Nucleus accumbens (tissue), 56 donors: ENCODE measurements around the gene OSBPL10.

Source experiments
- DNase-seq, 56 donors: peaks; one replicate each; lab custom pipeline; 2025; lab: John Stamatoyannopoulos, UW

OSBPL10 gene

DNA sequence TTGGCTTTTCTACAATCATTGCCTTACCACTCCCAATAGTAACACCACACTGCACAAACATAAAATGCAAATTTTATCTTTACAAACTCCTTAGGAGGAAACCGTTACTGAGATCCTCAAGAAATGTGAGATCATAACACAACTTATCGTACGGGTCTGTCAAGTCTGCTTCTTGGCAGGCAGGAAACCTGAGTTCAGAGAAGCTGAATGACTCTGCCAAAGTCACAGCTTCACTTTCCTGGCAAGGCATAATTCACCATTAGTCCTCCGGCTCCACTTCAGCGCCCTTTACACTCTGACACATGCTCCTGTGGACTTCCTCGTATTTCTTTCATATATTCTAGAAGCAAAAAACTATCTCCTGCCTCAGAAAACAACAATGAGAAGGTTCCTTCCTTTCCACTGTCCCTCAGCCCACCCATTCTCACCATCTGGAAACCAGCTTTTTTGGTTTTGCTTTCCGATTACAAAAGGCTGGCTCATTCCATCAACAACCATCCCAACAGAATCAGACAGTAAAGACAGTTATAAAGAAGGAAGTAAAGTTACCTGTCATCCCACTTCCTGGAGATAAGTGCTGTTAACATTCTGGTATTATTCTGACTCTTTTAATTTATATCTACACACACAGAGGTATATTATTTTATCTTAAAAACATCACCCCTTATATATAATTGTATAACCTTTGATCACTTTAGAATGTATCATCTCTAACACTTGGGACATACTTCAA is 225.0 kb downstream of the OSBPL10 start:
- DNase-seq, result no peak

DNA sequence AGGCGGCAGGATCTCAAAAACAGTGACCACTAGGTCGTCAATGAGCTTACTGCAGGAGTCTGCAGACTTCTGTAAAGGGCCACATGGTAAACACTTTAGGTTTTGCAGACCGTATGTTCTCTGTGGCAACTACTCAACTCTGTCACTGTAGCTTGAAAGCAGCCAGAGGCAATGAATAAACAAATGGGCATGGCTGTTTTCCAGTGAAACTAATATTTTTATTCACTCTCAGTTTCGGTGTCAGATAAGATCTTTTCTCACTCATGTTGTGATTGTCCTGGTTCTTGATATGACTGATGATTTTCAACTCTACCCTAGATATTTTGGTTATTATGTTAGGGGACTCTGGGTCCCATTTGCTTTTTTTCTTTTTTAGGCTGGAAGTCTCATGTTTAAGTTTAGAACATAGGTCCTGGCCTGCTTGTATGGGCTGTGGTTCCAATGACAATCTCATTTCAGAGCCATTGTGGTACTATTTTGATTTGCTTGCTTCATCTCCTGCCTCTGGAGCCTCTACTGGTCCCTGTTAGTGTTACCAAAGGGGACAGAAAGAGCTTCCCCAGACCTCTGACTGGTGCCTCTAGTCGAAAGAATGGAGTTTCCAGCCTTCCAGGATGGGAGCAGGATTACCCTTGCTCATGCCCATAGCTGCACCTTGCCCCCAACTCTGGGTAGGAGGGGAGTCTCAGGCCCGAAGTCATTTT is 226.3 kb downstream of the OSBPL10 start:
- DNase-seq, result no peak

DNA sequence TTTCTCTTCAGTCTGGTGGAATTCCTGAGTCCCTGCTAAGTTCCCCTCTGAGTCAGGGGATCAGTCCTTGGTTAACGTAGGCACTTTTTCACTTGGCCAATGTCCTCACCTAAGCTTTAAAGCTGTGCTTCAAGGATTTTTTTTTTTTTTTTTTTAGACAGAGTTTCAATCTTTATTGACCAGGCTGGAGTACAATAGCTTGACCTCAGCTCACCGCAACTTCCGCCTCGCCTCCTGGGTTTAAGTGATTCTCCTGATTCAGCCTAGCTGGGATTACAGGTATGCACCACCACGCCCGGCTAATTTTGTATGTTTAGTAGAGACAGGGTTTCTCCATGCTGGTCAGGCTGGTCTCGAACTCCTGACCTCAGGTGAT is 228.0 kb downstream of the OSBPL10 start:
- DNase-seq, result no peak

DNA sequence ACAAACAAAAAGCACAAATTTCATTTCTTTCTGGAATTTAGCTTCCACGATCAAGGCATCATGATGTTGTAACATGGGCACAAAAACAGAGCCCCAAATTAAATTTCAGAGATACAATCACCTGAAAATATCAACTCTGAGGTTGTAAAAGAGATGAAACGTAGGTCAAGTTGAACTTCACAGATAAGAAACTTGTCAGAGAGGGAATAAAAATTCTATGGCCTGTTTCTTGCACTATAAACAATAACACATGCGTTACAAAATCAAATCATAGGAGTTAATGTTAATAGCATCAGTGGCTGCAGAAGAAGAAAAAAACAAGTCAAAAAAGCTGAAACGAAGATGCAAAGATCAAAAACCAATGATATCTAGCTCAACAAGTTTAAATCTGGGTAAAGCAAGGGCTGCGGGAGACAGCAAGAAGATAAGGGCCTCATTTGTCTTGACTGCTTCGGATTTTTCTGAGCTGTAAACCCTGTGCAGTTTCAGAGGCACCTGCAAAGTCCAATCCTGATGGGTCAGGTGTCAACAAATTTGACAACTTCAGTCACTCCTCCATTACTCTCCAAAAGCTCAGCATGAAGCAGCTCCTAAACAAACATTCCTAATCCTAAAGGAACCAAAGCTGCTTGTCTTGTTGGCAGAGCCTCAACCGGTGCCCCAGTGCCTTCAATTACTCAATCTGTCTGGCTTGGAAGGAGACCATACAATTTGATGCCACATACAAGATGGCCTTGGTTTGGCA is 228.6 kb downstream of the OSBPL10 start:
- DNase-seq, result no peak

DNA sequence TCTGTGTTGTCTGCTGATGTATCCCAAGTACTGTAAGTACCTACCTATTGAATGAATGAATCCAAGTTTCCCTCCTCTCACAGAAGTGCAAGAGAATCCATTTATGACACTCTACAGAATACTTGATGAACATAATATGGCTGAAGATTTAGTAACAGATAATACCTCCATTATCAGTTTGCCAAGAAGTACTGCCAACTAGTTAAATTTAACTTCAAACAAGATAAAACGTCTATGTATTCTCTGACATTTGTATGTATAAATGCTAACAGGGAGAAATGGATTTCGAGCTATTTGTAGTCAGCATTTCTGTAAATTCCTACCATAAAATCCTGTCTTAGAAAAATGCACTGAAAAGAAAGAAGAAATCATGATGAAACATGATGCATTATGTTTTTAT is 230.7 kb downstream of the OSBPL10 start:
- no peak for DNase-seq

DNA sequence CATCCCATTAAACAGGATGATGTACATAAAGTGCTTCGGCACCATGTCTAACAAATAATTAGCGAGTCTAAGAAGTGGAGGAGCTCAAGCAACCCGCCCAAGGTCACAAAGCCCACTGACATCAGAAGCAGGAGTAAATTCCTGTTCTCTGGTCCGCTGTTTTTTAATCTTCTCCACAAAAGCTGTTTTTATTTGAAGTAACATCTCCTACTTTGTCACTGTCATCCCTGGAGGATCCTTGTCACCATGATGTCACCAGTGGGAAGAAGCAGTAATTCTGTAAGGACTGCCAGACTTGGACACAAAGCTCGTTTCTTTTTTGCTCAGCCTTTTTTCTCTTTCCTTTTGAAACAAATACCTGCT is 232.1 kb downstream of the OSBPL10 start:
- no peak for DNase-seq

DNA sequence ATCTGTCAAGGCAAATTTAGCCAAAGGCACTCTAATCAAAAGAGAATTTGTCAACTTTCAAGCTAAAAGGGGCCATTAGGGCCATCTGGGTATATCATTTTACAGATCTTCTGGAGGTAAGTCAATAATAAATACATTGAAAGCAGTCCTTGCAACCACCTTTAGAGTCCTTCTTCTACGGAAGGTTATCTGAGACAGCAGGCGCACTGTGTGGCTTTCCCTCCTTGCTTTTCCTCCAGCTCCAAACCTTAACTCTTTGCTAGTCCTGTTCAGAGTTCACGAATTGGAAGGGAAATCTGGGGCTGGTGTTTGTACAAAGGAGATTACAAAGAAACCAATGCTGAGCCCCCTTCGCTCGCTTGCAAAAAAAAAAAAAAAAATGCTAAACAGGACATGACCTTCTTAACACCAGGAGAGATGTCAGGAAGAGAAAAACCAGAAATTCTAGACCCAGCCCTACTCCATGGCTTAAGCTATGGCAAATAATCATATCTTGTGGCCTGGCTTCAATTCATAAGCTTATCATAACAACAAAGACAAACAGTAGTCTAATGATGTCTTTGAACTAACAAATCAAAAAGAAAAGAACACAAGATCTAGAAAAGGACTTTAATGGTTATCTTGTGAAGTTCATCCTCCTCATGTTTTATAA is 232.7 kb downstream of the OSBPL10 start:
- DNase-seq, result no peak

DNA sequence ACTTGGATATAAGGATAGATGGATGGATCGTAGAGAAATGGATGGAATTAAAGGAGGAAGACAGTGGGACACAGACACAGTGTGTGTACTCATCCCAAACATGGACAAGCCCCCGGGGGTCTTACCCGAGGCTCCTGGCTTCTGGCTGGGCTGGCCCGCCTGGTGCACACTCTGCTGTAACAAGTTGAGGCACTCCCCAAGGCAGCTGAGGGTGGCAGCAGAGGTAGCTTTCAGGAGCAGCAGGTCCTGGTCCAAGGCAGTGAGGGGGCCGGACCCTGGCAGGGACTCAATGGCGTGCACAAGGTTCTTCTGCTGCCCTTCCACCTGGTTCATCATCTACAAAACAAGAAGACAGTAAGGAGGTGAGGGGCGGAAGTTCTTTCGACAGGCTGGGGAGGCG is 233.3 kb downstream of the OSBPL10 start:
- no peak for DNase-seq

DNA sequence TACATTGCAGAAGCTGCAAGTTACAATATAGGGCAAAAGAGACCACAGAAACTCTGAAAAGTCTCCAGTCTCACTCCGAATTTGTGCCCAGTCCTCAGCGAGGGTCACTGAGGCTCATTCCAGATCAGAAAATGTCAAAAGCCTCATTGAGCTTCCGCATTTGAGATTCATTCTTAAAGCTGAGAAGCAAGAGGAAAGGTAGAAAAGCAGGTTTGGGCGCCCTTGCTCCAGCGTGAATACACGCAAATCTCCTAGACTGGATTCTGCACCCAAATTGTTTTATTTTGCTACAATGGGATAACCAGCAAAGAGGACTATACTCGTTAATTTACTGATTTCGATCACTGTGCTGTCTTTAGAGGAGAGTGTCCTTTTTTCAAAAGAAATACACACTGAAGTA is 236.1 kb downstream of the OSBPL10 start:
- DNase-seq, result no peak

DNA sequence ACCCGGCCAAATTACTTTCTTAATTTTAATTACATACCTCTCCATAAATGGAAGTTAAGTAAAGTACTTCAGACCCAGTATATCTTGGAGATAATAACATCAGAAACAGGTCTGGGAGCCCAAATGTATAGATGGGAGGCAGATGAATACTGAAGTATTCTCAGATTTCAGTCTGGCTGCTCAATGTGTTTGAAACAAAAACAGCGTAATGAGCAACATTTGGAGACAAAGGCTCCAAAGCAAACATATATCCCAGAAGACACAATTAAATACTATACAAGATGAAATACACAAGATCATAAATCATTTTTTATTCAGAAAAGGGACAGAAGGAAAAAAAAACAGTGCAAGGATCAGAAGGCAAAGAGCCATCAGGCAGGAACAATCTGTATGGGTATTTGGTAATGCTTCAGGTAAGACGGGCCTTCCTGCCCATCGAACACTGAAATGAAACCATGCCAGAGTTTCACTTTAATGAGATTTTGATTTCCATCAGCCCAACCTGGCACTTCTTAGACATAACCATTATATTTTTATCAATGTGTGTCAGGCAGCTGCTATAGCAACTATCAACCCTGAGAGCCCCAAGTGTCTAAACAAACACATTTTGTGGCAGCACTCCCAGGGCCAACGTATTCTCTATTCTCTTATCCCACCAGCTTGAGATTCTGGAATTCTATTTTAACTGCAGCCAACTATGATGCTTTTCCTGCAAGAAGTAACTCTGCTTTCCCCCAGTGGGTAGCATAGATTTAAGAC is 237.6 kb downstream of the OSBPL10 start:
- DNase-seq, result no peak

DNA sequence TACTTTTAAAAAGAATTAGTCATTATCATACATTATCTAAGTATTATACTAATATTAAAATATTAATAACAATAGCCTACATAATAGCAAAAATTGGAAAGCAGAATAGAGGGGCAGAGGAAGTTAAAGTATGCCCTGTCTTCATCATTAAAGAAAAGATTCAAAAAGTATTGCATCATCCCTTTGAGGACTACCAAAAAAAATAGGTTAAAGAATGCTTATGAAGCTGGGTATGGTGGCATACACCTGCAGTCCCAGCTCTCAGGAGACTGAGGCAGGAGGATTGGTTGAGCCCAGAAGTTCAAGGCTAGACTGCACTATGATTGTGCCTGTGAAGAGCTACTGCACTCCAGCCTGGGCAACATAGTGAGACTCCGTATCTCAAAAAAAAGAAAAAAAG is 240.7 kb downstream of the OSBPL10 start:
- DNase-seq, result no peak

DNA sequence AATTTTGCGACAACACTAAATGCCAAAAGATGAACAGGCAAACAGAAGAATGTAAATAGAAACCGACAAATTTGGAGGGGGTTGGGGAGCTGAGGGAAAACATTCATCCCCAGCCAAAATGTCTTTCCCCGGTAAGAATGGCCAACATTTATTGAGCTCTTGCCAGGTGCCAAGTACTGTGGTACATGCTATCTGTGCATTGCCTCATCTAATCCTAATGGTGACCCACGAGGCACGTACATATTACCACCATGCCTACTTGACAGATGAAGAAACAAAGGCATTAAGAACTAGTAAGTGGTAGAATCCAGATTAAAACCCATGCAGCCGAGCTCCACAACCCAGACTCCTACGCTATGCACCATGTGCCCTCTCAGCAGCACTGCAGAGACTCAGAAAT is 242.7 kb downstream of the OSBPL10 start:
- no peak for DNase-seq

DNA sequence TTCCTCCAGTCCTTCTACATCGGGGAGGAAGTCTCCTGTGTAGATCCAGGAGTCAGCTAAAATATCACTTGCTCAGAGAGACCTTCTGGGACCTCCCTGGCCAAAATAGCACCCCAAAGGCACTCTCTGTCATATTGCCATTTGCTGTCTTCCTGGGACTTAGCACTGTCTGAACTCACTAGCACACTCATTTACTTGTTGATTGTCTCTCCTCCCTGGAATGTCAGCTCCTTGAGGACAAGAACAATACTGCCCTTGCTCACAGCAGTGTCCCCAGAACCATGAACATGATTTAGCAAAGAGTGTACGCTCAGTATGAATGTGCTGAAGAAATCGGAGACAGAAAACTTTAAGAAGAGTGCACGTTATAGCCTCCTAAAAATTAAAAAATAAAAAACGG is 245.4 kb downstream of the OSBPL10 start:
- no peak for DNase-seq

DNA sequence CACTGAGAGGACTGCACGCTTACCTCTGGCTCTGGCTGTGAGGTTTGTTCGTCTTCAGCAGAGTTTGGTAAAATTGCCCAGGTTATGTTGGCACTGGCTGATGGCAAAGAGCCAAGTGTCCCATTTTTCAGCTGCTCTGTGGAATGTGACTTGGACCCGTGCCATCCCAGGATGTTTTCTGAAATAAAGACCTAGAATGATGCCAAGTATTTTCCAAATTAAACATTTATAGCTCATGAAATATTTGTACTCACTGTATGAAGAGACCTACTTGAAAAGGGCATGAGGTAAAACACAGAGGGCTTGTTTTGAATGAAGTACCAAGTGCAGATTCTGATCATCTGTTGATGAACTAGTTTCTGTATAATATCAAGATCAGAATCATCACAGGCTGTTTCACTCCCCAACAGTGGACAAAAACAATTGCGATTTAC is 247.8 kb downstream of the OSBPL10 start:
- peak in 2 of 56 donors; percentile 6 for DNase-seq

DNA sequence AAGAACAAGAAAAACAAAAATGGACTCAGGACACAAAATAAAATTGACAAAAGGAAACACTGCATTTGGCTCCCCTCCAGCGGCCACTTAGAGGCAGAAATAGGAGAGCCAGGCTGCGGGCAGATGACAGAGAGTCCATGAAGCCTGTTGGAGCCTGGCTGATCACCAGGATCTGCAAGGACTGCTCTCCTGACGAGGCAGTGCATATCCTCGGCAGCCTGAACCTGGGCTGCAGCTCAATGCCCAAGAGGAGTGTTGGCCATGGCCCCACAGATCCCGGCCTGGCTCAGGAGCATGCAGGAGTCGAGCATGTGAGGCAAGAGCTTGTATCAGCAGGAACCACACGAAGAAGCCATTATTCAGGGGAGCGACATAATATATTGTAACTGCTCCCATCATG is 248.5 kb downstream of the OSBPL10 start:
- DNase-seq, result peak in 1 of 56 donors; percentile 16

DNA sequence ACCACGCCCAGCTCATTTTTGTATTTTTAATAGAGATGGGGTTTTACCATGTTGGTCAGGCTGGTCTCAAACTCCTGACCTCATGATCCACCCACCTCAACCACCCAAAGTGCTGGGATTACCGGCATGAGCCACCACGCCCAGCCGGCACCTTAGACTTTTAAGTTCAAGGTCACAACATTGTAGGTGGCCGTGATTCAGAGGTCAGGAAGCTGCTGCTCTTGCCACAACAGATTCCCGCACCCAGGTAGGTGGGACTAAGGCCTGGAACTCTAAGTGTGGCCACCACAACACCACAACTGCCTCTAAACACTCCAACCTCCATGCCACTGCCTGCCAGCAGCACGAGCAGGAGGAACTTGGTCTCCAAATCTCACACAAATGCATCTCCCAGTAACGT is 251.5 kb downstream of the OSBPL10 start:
- no peak for DNase-seq

DNA sequence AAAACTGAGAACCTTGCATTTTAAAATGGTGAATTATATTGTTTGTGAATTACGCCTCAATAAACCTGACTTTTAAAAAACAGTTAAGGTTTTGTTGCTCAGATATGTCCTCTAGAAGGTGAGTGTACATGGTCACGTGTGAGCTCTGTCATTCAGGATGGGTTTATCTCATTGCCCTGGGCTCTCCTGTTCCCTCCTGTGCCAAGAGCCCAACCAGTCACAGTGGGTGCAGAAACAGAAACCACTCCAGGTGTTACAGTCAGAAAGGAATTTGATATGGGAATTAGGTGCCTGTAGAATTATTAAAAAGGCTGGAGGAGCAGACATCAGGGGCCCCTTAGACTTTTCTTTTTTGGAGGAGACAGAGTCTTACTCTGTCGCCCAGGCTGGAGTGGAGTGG is 252.0 kb downstream of the OSBPL10 start:
- no peak for DNase-seq

DNA sequence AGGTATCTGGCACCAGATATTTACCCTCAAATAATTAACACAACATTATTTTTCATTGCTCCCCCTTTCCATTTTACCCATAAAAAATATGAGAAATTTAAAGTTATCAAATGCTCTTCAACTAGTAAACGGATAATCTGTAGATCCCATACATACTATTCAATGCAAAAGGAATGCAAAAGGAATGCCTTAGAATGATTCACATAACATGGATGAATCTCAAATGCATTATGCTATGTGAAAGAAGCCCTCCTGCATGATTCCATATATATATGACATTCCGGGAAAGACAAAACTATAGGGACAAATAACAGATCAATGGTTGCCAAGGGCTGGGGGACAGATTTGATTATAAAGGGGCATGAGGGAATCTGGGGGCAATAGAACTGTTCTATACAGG is 252.7 kb downstream of the OSBPL10 start:
- no peak for DNase-seq

DNA sequence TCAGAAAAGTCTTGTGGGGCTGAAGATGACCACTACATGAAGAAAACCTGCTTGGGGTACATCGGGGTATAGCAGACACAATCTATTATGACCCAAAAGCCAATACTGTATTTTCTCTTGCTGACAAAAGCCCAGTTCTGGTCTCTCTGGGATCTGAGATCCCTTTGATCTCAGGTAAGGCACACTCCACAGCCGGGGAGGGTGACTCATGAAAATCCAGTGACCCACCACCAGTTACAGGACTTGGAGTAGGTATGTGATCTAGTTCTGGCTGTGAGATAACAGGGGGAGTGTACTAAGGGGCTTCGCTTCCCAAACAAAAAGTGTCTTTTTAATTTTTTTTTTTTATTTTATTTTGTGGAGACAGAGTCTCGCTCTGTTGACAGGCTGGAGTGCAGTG is 255.1 kb downstream of the OSBPL10 start:
- DNase-seq, result no peak

DNA sequence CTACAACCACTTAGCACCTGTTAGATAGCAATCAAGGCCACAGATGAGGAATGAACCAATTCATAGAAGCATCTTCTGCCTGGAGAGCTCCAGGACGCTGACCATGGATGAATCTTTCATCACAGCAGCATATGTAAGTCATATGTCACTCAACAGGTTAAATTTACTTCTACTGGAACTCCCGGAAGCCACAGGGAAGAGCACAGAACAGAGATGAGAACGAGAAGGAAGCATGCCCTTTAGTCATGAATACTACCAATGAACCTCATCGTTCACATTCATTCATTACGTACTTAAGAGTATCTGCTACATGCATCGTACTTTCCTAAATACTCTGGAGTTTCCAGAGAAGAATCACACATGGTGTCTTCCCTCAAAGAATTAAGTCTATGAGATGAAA is 255.5 kb downstream of the OSBPL10 start:
- no peak for DNase-seq

DNA sequence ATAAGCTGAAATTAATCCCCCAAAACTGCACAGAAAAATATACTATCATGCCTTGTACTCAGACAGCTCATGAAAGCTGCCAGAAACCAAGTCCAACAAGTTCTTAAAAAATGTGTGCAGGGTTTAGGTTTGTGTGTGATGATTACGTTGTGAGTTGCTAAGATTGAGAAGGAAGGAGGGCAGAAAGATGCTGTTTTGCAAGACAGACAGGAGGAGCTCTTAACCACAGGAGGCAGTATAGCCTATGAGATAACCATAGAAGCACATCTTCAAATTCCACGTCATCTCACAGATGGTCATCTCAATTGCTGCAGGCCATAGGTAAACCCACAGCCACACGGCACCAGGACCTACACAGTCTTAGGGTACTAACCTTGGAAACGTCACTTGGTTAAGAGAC is 256.4 kb downstream of the OSBPL10 start:
- no peak for DNase-seq
